Peyer's patch (tissue), 4 donors: ENCODE results near the gene AEN. TPM values are rescaled to one million over a fixed set of nuclear protein-coding genes. Genes with fewer than 3 reads are reported as not detected.

Experiments
- DNase-seq, 3 donors: peaks; one replicate each; pipeline ENCODE4 v3.0.0-alpha.2; 2017 to 2019
- H3K27ac ChIP-seq, 4 donors: fragments of 200-600 bp; sonication (generic); one replicate each; pipeline ENCODE4 v1.5.1; 2016 to 2019
- H3K27me3 ChIP-seq, 2 donors: fragments of 200-600 bp; sonication (generic); one replicate each; pipeline ENCODE4 v1.5.1; 2019
- H3K36me3 ChIP-seq, 3 donors: fragments of 200-600 bp; sonication (generic); one replicate each; pipeline ENCODE4 v1.5.1; 2016 to 2019
- H3K4me1 ChIP-seq, 4 donors: fragments of 200-600 bp; sonication (generic); one replicate each; pipeline ENCODE4 v1.5.1; 2016 to 2019
- H3K4me3 ChIP-seq, 4 donors: fragments of 200-600 bp; sonication (generic); 1 replicate in 3 of 4; 2 replicates in 1 of 4; pipeline ENCODE4 v1.5.1; 2016 to 2019; ENCODE audit warnings: mild to moderate bottlenecking in 1 of 4
- H3K9me3 ChIP-seq, 4 donors: fragments of 200-600 bp; sonication (generic); one replicate each; pipeline ENCODE4 v1.5.1; 2016 to 2019; ENCODE audit warnings: mild to moderate bottlenecking in 1 of 4
- CTCF ChIP-seq, 6 experiments: fragments of 450-650 bp in 4 of 6; fragments of 200-600 bp in 2 of 6; sonication (generic) in 1 of 6; IDR thresholded peaks; one replicate each; pipeline ENCODE4 v1.5.1; 2017 to 2019; ENCODE audit warnings: antibody characterized with exemption in 6 of 6, mild to moderate bottlenecking in 3 of 6, moderate library complexity in 1 of 6
- POLR2A ChIP-seq, 2 donors: fragments of 450-650 bp; IDR thresholded peaks; one replicate each; pipeline ENCODE4 v1.5.1; 2017; ENCODE audit warnings: antibody characterized with exemption in 2 of 2, mild to moderate bottlenecking in 2 of 2, moderate library complexity in 2 of 2
- small RNA-seq, 2 donors: library from RNA; depleted of rRNA; stranded (forward); fragments of <200 nt; gene quantifications; one replicate each; pipeline ENCODE3, GENCODE V24; 2016
- total RNA-seq, 4 donors: library from RNA; depleted of rRNA; stranded (reverse); fragments of >200 nt; gene quantifications; one replicate each; pipeline ENCODE4 v1.1.0, GENCODE V29; 2016

The AEN gene
- total RNA-seq, 4 donors from 2014 or later: 9.6 to 17.3 (median 11.5) TPM

DNA sequence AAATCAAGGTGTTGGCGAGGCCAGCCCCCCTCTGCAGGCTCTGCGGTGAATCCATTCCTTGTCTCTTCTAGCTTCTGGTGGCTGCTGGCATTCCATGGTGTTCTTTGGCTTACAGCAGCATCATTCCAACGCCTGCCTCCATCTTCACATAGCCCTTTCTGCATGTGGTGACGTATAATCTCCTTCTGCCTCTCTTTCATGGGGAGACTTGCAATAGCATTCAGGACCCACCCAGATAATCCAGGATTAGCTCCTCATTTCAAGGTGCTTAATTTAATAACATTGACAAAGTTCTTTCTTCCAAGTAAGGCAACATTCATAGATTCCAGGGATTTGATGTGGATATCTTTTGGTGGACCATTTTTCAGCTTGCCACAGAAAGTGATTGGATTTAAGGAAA, 53.5 kb downstream of the AEN start:
- Histone ChIP-seq H3K4me3 (no peak overlapping the region), H3K36me3 (no peaks in the 10 kb centered on the region), H3K27ac (no peak overlapping the region), H3K9me3 (no peaks in the 10 kb centered on the region), H3K27me3 (no peaks in the 10 kb centered on the region), H3K4me1 (no peaks in the 10 kb centered on the region)
- DNase-seq: no peak
- TF ChIP-seq CTCF (IDR thresholded peaks at IDR 0.05): no peak
- no peak for TF ChIP-seq POLR2A (IDR thresholded peaks at IDR 0.05)

GRCh38 chr15:88678755-88679154, 57.6 kb downstream of the AEN start:
- H3K9me3 ChIP-seq: no peaks in the 10 kb centered on the region
- TF ChIP-seq POLR2A (IDR thresholded peaks at IDR 0.05) (no peak), CTCF (IDR thresholded peaks at IDR 0.05) (no peak)
- H3K36me3 ChIP-seq: no peaks in the 10 kb centered on the region
- no peak for DNase-seq
- no peak overlapping the region for H3K27ac ChIP-seq
- H3K4me3 ChIP-seq: no peak overlapping the region
- H3K27me3 ChIP-seq: no peaks in the 10 kb centered on the region
- peaks cover 0 to 6% (median 0%) of the 10 kb centered on the region in 4 donors for H3K4me1 ChIP-seq

DNA sequence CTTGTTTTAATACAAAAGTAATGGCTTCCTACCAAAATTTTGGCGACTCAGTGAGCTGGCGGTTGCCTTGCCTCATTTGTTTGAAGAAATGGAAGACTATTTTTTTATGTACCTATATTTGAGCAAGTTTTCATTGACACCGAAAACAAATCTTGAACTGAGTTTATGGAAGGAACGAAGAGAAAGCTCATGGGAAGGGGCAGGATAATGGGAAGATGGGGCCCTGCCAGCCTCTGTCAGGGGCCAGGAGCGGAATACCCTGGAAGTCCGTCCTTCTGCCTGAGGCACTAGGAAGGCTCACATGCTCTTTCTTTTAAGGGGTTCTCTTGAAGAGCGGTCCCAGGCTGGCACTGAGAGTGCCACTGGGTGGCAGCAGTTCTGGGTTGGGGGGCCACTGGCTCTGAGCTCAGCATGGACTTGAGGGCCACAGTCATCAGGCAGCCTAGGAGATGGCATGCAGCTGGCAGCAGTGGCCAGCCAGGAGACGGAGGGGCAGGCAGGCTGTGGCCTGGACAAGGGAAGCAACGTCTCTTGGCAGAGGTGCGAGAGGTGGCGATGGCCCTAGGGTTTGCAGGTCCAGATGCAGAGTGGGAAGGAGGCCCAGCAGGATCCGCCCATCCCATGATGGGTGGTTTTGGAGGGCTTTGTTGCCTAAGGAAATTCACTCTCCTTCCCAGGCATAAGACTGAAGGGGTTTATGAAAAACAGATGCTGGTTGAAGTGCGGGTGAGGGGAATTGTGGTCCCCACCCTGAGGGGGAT, 59.3 kb downstream of the AEN start:
- Histone ChIP-seq H3K4me3 (no peak overlapping the region), H3K4me1 (peaks cover 0 to 6% (median 0%) of the 10 kb centered on the region in 4 donors), H3K27ac (no peak overlapping the region), H3K27me3 (no peaks in the 10 kb centered on the region), H3K9me3 (no peaks in the 10 kb centered on the region), H3K36me3 (no peaks in the 10 kb centered on the region)
- no peak for TF ChIP-seq CTCF (IDR thresholded peaks at IDR 0.05)
- no peak for TF ChIP-seq POLR2A (IDR thresholded peaks at IDR 0.05)
- no peak for DNase-seq

DNA sequence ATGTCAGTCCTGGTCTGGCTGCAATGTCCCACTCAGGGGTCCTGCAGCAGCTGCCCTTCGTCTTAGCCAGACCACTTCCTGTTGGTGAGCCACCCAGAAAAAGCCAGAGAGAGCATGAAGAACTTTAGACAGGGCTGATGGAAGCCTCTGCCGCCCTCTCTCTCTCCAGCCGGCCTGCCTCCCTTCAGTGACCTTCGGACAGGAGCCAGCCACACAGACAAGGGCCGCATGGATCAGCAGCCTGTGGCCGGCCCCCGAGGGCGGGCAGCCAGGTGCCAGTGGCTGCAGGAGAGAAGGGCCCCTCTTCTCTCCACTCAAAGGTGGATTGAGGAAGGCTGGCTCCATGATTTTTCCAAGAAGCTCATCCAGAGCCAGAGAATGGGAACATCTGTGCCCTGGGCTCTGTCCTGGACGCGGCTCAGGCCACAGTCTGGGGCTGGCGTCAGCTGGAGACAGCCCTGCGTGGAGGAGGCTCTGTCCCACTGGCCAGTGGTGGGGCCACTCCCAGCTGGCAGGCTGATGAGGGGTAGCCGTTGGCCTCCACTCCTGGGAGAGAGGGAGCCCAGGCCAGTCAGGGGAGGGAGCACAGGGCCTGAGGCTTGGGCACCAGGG, 60.6 kb downstream of the AEN start:
- TF ChIP-seq POLR2A (IDR thresholded peaks at IDR 0.05): no peak
- TF ChIP-seq CTCF (IDR thresholded peaks at IDR 0.05): no peak
- Histone ChIP-seq H3K27me3 (no peaks in the 10 kb centered on the region), H3K9me3 (no peaks in the 10 kb centered on the region), H3K4me3 (no peak overlapping the region), H3K27ac (no peak overlapping the region), H3K36me3 (no peaks in the 10 kb centered on the region), H3K4me1 (peaks cover 0 to 6% (median 0%) of the 10 kb centered on the region in 4 donors)
- DNase-seq: no peak

Small RNAs within 50 kb of the gene (small RNA-seq; reads per million reads assigned to genes)
- gene MIR1179 (0 reads per million in 2 donors), gene MIR7-2 (0 to 0.25 reads per million in 2 donors)

Other genes starting within 250 kb of the AEN start
- gene MRPL46, start 154.0 kb upstream of the AEN start, total RNA-seq: 10 to 100 TPM; 13.7 to 23.3 (median 18.5) TPM
- 10 to 100 TPM; 20.7 to 42.9 (median 35.3) TPM for gene MRPS11, start 153.6 kb upstream of the AEN start, total RNA-seq
- gene DET1, start 74.7 kb upstream of the AEN start, total RNA-seq: 10 to 100 TPM in 3 of 4 donors, 1 to 10 TPM in 1; 9.3 to 19.6 (median 10.8) TPM
- 10 to 100 TPM; 50.3 to 90.0 (median 70.6) TPM for gene ISG20, start 17.7 kb downstream of the AEN start, total RNA-seq
- under 1 TPM in 1 of 4 donors, not detected in 3; 0.38 TPM for gene ACAN, start 182.1 kb downstream of the AEN start, total RNA-seq